GM19043 (cell line): Measurements from ENCODE around the gene TRAIP.
"Not testable (repeated sequence)": the region's sequence is repeated elsewhere in the genome, so short reads cannot be mapped to it uniquely, and the experiment has no call there.

Source experiments
- ATAC-seq: cut with Tn5 transposase; IDR thresholded peaks from one replicate; pipeline ENCODE4 v1.9.1; 2021; ENCODE audit warnings: low read depth; ENCODE audit not compliant: unreplicated experiment

The TRAIP gene

DNA sequence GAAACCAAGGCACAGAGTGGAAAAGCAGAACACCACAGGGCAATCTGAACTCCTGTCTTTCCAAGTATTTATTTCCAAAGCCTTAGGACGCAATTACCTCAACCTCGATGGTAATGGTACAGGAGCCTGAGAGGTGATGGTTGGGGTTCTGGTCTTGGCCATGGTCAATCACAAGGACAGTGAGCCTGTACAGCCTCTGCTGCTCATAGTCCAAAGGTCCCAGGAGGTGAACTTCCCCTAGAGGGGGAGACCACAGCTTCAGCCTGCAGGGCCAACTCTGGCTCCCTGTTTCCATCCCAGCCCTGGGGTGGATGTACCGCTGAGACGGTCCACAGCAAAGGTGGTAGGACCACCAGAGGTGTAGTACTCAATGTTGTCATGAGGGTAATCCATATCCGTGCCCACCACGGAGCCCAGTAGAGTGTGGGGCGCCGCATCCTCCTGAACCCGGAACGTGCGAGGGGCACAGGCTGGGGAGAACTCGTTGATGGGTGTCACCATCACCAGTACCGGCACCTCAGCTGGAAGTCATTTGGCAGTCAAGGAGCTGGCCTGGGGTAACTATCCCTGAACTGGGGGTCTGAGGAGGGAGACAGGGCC is 62.8 kb downstream of the TRAIP start:
- ATAC-seq = no peak

DNA sequence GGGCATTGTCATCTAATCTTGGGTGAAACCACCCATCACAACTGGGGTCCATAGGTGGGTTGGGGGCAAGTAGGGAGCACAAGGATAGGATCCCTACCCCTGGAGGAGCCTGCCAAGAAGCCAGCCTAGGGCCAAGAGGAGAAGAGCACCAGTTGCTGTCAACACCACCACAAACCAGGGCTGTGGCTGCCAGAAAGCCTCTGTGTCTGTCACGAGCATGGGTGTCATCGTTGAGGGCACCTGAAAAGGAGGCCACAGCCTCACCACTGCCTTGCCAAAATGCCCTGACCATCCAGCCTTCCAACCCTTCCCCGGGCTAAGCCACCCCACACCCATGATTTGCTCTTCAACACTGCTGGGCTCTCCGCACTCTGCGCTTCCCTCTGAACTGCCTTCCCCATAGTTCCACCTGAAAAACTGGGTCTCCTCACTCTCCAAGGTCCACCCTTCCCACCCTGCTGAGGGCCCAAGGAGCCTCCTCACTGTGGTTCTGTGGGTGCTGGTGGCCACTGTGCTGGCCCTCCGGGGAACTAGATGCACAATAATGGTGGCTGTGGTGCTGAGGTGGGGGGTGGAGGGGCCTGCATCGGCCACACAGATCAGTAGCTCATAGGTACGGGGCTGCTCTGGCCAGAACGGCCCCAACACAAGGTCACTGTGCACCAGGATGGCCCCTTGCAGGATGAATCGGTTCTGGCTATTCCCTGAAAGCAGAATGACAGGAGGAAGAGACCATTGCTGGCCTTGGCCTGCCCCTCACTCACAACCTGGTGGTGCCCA is 63.8 kb downstream of the TRAIP start:
- ATAC-seq = no peak

GRCh38 chr3:49791571-49791970 is 64.8 kb downstream of the TRAIP start:
- no peak for ATAC-seq

DNA sequence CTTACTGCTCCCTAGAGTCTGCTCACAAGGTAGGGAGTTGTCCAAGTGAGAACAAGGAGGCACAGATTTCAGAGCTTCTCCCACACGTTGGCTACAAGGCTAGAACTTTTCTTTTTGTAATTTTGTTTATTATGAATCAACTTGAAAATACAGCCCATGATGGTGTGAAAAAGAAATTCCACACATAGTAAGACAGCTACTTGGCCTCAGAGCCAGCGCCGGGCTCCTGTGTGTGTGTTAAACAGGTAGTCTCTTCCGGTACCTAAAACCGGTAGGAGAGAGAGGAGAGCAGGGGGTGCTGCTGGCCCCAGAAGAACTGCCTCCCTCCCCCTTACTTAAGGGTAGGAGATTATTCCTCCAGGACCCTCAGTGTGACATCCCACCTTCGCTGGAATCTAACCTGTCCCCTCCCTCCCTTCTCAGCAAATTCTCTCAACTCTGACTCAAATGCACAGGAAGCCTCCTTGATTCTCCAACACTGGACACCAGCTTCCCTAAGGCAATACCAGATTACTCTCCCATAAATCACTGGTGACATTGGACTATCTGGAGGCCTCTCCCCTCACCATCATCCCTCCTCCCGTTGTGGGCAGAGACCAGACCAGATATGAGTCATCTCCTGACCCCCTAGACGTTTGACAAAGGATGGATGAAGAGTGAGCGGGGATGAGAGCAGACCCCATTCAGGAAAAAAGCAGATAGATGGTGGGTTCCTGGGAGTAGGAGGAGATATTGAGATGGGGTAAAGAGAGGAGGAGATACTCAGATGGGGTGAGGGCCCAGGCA is 65.5 kb downstream of the TRAIP start:
- no peak for ATAC-seq

DNA sequence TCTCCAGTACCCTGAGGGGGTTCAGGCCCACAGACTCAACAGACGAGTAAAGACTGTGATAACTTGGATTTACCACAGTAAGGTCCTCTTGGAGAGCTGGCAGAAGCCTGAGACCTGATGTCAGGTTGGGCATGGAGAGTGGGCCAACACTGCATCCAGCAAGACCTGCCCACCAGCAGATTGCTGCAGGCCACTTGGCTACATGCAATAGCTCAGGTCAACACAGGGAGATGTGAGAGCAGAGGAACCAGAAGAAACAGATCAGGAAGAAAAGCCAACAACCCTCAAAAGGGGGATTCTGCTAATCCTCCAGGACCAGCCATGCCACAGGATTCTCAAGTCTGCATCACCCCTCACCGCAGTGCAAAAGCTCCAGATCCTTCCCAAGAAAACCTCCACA is 68.3 kb downstream of the TRAIP start:
- no peak for ATAC-seq

- no peak for ATAC-seq
Measured at GRCh38 chr3:49787536-49787935, 68.8 kb downstream of the TRAIP start.

- no peak for ATAC-seq
Measured at GRCh38 chr3:49787182-49787464, 69.2 kb downstream of the TRAIP start.

- ATAC-seq = peak; percentile 99
Measured at GRCh38 chr3:49786357-49787181, 69.8 kb downstream of the TRAIP start, which contains the start of gene IP6K1. Gene IP6K1 (minus strand): TSS chr3:49786542. CDS start chr3:49748040, 38,502 bp downstream.

GRCh38 chr3:49785565-49786356 is 70.6 kb downstream of the TRAIP start:
- no peak for ATAC-seq

- ATAC-seq = not testable (repeated sequence)
Measured at GRCh38 chr3:49782277-49782676, 74.1 kb downstream of the TRAIP start.

DNA sequence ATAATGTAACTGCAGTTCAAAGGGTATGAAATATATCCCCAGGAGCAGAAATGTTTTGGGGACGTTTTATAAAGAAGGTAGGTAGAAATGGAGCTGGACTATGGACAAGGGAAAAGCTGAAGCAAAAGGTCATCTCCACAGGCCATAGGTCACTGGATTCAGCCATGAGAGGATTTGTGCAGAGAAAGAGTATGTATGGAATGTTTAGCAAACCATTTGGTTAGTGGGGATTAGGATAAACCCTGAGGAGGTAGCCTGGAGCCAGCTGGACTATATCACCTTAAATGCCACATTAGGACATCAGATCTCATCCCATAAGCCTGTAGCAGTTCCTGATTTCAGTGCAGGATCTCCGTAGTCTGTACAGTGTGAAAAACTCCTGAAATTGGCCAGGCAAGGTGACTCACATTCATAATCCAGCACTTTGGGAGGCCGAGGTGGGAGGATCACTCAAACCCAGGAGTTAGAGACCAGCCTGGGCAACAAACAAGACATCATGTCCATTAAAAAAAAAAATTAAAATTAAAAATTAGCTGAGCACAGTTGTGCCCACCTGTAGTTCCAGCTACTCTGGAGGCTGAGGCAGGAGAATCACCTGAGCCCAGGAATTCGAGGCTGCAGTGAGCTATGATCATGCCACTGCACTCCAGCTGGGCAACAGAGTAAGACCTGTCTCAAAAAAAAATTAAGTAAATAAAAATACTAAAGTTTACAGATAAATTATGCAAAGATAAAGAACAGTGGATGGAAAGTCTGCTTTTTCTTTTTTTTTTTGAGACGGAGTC is 74.8 kb downstream of the TRAIP start:
- no peak for ATAC-seq

DNA sequence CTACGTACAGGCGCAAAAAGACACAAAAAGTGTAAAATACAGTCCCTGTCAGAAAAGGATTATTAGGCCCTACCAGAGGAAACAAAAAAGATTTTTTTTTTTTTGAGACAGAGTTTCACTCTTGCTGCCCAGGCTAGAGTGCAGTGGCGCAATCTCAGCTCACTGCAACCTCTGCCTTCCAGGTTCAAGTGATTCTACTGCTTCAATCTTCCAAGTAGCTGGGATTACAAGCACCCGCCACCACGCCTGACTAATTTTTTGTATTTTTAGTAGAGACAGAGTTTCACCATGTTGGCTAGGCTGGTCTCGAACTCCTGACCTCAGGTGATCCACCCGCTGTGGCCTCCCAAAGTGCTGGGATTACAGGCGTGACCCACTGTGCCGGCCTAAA is 75.4 kb downstream of the TRAIP start:
- ATAC-seq = not testable (repeated sequence)

GRCh38 chr3:49780080-49780974 is 76.0 kb downstream of the TRAIP start:
- ATAC-seq = no peak

DNA sequence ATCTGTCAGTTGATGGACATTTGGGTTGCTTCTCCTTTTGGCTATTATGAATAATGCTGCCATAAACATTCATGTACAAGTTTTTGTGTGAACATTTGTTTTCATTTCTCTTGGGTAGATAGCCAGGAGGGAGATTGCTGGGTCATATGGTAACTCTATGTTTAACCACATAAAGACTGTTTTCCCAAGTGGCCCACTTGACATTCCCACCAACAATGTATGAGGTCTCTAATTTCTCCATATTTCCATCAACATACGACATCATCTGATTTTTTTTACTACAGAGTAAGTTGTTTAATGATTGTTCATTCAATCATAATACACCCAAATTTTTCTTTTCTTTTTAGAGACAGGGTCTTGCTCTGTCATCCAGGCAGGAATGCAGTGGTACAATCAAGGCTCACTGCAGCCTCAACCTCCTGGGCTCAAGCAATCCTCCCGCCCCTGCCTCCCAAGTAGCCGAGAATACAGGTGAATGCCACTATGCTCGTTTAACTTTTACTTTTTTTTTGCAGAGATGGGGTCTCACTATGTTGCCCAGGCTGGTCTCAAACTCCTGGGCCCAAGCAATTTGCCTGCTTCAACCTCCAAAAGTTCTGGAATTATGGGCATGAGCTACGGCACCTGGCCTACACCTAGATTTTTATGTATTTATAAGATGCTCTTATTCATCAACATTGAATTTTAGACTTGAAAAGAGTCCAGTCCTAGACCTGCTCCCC is 76.8 kb downstream of the TRAIP start:
- no peak for ATAC-seq
